Gastroesophageal sphincter (tissue), 4 donors: ENCODE results near the gene MYOM1. TPM values are rescaled to one million over a fixed set of nuclear protein-coding genes. Genes with fewer than 3 reads are reported as not detected.
"Not testable (repeated sequence)": the region's sequence is repeated elsewhere in the genome, so short reads cannot be mapped to it uniquely, and the experiment has no call there.

ENCODE experiments used
- ATAC-seq: fragments of 150-250 bp; one replicate; pipeline ENCODE4 v1.9.1; 2016; ENCODE audit warnings: mild to moderate bottlenecking, moderate library complexity
- H3K27ac ChIP-seq, 4 donors: fragments of 200-600 bp; sonication (generic) in 3 of 4; 1 replicate in 3 of 4; 2 replicates in 1 of 4; pipeline ENCODE4 v1.5.1; 2016 to 2019
- H3K27me3 ChIP-seq: fragments of 200-600 bp; sonication (generic); one replicate; pipeline ENCODE4 v1.5.1; 2019
- H3K36me3 ChIP-seq, 2 donors: fragments of 200-600 bp; sonication (generic); one replicate each; pipeline ENCODE4 v1.5.1; 2019; ENCODE audit warnings: control low read depth in 1 of 2
- H3K4me1 ChIP-seq, 3 donors: fragments of 200-600 bp; sonication (generic); 1 replicate in 2 of 3; 2 replicates in 1 of 3; pipeline ENCODE4 v1.5.1; 2016 to 2019; ENCODE audit warnings: control low read depth in 2 of 3
- H3K4me3 ChIP-seq, 2 donors: fragments of 200-600 bp; sonication (generic); one replicate each; pipeline ENCODE4 v1.5.1; 2019; ENCODE audit warnings: mild to moderate bottlenecking in 1 of 2, moderate library complexity in 1 of 2
- H3K9me3 ChIP-seq, 3 donors: fragments of 200-600 bp; sonication (generic); one replicate each; pipeline ENCODE4 v1.5.1; 2017 to 2019; ENCODE audit warnings: control low read depth in 2 of 3
- CTCF ChIP-seq, 4 experiments: fragments of 200-600 bp in 2 of 4; fragments of 450-650 bp in 2 of 4; sonication (generic) in 1 of 4; IDR thresholded peaks; one replicate each; pipeline ENCODE4 v1.5.1; 2017 to 2019; ENCODE audit warnings: antibody characterized with exemption in 4 of 4, mild to moderate bottlenecking in 2 of 4, moderate library complexity in 2 of 4
- EP300 ChIP-seq: sonication (generic); formaldehyde crosslinking; IDR thresholded peaks from one replicate; pipeline ENCODE4 v1.6.1; 2017; ENCODE audit warnings: antibody characterized with exemption, mild to moderate bottlenecking
- POLR2A ChIP-seq, 2 donors: fragments of 450-650 bp; IDR thresholded peaks; one replicate each; pipeline ENCODE4 v1.6.1; 2017; ENCODE audit warnings: antibody characterized with exemption in 2 of 2, mild to moderate bottlenecking in 2 of 2, moderate library complexity in 1 of 2
- POLR2AphosphoS5 ChIP-seq: sonication (generic); formaldehyde crosslinking; IDR thresholded peaks from one replicate; pipeline ENCODE4 v1.6.1; 2017; ENCODE audit warnings: antibody characterized with exemption
- WGBS, 2 donors: methylation state at CpG; one replicate each; pipeline ENCODE4 v1.1.5; 2018; ENCODE audit warnings: low coverage in 1 of 2; 5-methylcytosine and 5-hydroxymethylcytosine counted together
- total RNA-seq, 4 donors: library from RNA; depleted of rRNA; stranded (reverse); fragments of >200 nt; gene quantifications; one replicate each; pipeline ENCODE4 v1.1.0, GENCODE V29; 2016

MYOM1 gene
- total RNA-seq, 4 donors from 2014 or later: 14.8 to 37.6 (median 24.6) TPM

- 96% methylated on average over 5 to 6 of the region's 6 CpGs for WGBS, 2 donors
- TF ChIP-seq POLR2A (IDR thresholded peaks at IDR 0.05) (no peak), EP300 (no peak), CTCF (IDR thresholded peaks at IDR 0.05) (no peak), POLR2AphosphoS5 (no peak)
Measured at GRCh38 chr18:3226048-3226447, 6.3 kb upstream of the MYOM1 start.

GRCh38 chr18:3225588-3225987, 5.8 kb upstream of the MYOM1 start:
- no peaks in the 10 kb centered on the region for H3K36me3 ChIP-seq
- peaks cover 0 to 16% (median 0%) of the 10 kb centered on the region in 3 donors for H3K4me1 ChIP-seq
- H3K9me3 ChIP-seq: no peaks in the 10 kb centered on the region
- no peak overlapping the region for H3K4me3 ChIP-seq
- no peak for ATAC-seq
- no peak overlapping the region for H3K27ac ChIP-seq
- TF ChIP-seq POLR2A (IDR thresholded peaks at IDR 0.05) (no peak), POLR2AphosphoS5 (no peak), CTCF (IDR thresholded peaks at IDR 0.05) (no peak), EP300 (no peak)
- WGBS, 2 donors: 100% methylated on average over 1 of the region's 3 CpGs; no CpG with 5 or more reads in 1 of the 2 donors
- H3K27me3 ChIP-seq: no peaks in the 10 kb centered on the region

More at GRCh38 chr18:3226048-3226447, 6.3 kb upstream of the MYOM1 start:
- H3K4me3 ChIP-seq: no peak overlapping the region
- H3K36me3 ChIP-seq: no peaks in the 10 kb centered on the region
- no peaks in the 10 kb centered on the region for H3K9me3 ChIP-seq
- no peak for ATAC-seq
- H3K27me3 ChIP-seq: no peaks in the 10 kb centered on the region
- H3K4me1 ChIP-seq: peaks cover 0 to 12% (median 0%) of the 10 kb centered on the region in 3 donors
- H3K27ac ChIP-seq: no peak overlapping the region

GRCh38 chr18:3224223-3224622, 4.5 kb upstream of the MYOM1 start:
- no peaks in the 10 kb centered on the region for H3K9me3 ChIP-seq
- TF ChIP-seq CTCF (IDR thresholded peaks at IDR 0.05) (no peak), POLR2A (IDR thresholded peaks at IDR 0.05) (no peak), POLR2AphosphoS5 (no peak), EP300 (no peak)
- peaks cover 0 to 26% (median 3%) of the 10 kb centered on the region in 3 donors for H3K4me1 ChIP-seq
- WGBS, 2 donors: 92% methylated on average over 2 of the region's 3 CpGs; no CpG with 5 or more reads in 1 of the 2 donors
- H3K27me3 ChIP-seq: no peaks in the 10 kb centered on the region
- no peak overlapping the region for H3K4me3 ChIP-seq
- no peak for ATAC-seq
- no peak overlapping the region for H3K27ac ChIP-seq
- H3K36me3 ChIP-seq: no peaks in the 10 kb centered on the region

GRCh38 chr18:3223356-3223755, 3.6 kb upstream of the MYOM1 start:
- Histone ChIP-seq H3K9me3 (no peaks in the 10 kb centered on the region), H3K27me3 (no peaks in the 10 kb centered on the region), H3K27ac (no peak overlapping the region), H3K36me3 (no peaks in the 10 kb centered on the region), H3K4me3 (no peak overlapping the region), H3K4me1 (peaks cover 0 to 26% (median 3%) of the 10 kb centered on the region in 3 donors)
- 80 to 93% methylated on average over 1 of the region's 1 CpG for WGBS, 2 donors
- no peak for TF ChIP-seq CTCF (IDR thresholded peaks at IDR 0.05)
- TF ChIP-seq POLR2A (IDR thresholded peaks at IDR 0.05): no peak
- no peak for TF ChIP-seq POLR2AphosphoS5
- no peak for TF ChIP-seq EP300
- ATAC-seq: no peak

DNA sequence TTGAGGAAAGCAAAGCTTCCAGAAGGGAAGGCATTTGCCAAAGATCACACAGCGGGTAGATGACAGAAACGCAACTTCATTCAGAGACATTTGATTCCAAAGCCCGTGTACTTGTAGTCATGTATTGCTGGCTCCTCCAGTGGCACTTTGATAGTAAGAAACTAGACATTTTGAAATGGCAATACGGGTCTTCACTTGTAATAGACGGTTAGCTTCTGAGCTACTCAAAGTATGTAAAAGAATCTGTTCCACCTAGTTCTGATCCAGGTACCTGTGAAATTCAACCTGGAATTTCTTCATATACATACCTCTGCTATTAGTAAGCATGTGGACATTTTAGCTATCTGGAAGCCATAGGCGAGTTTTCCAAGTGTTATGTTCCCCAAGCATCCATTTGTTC, 1.7 kb upstream of the MYOM1 start:
- Histone ChIP-seq H3K27ac (no peak overlapping the region), H3K4me3 (no peak overlapping the region), H3K27me3 (no peaks in the 10 kb centered on the region), H3K4me1 (peaks cover 0 to 32% (median 3%) of the 10 kb centered on the region in 3 donors), H3K36me3 (no peaks in the 10 kb centered on the region), H3K9me3 (no peaks in the 10 kb centered on the region)
- no peak for TF ChIP-seq CTCF (IDR thresholded peaks at IDR 0.05)
- TF ChIP-seq POLR2A (IDR thresholded peaks at IDR 0.05): no peak
- TF ChIP-seq POLR2AphosphoS5: no peak
- no peak for TF ChIP-seq EP300
- no peak for ATAC-seq
- 87 to 90% methylated on average over 6 of the region's 6 CpGs for WGBS, 2 donors

GRCh38 chr18:3220868-3221267, 1.1 kb upstream of the MYOM1 start:
- 68 to 92% methylated on average over 3 to 4 of the region's 4 CpGs for WGBS, 2 donors

More at GRCh38 chr18:3220868-3221267, 1.1 kb upstream of the MYOM1 start:
- not testable (repeated sequence) for H3K36me3 ChIP-seq, H3K27me3 ChIP-seq, H3K9me3 ChIP-seq, H3K4me3 ChIP-seq, ATAC-seq
- Histone ChIP-seq H3K27ac (peak overlapping the region in 3 of 4 donors; percentile 77 to 86 (median 79)), H3K4me1 (peaks cover 0 to 32% (median 3%) of the 10 kb centered on the region in 3 donors)
